GM21825 (cell line): ENCODE measurements around the gene TBCD.

Experiments
- ATAC-seq: cut with Tn5 transposase; IDR thresholded peaks from one replicate; pipeline ENCODE4 v1.9.1; 2021; ENCODE audit warnings: mild to moderate bottlenecking, moderate library complexity; ENCODE audit not compliant: unreplicated experiment

The TBCD gene

DNA sequence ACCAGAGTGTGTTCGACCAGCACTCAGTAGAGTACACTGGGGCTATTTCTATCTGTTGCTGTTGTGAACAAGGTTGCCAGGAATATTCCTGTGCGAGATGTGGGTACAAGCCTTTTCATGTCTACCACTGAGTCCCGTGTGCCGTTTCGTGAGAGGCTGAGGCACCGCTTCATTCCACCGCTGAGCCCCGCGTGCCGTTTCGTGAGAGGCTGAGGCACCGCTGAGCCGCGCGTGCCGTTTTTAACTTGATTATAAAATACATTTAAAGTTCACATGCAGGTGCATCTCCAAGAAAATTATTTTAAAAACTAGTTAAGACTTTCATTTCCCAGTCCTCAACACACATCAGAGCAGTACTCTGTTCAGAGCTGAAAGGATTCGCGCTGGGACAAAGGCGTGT lies 166.6 kb downstream of the TBCD start:
- no peak for ATAC-seq

DNA sequence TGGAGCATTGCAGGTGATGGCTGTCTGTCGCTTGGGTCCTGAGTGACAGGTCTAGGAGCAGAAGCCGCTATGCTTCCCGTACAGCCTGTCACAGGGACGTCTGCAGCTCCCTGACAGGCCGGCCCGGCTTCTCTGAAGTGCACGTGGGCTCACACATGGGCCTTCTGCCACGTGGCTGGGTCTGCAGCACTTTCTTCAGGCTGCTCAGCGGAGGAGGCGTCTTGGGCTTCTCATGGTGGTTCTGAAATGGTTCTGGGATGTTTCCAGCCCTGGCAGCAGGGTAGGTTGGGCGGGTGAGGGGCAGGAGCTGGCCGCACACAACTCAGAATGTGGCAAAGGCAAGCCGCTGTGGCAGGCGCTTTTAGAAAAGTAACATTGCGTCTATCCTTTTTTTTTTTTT lies 168.3 kb downstream of the TBCD start:
- no peak for ATAC-seq

DNA sequence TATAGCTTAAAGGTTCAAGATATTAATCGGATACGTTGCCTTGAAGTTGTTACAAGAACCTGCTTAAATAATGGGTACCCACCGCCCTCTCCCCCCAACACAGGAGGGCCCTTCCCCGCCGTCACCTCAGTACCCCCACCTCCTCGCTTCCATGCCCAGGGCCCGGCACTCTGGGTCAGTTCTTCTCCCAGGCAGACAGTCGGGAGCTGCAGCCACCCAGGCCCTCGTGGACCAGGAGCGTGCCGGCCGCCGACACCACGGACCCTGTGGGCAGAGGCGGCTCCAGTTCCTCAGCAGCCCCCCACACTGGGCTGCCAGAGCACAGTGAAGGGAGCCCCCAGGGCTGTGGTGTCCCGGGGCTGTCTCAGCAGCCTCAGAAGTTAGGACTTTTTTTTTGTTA lies 168.8 kb downstream of the TBCD start:
- ATAC-seq, result no peak

DNA sequence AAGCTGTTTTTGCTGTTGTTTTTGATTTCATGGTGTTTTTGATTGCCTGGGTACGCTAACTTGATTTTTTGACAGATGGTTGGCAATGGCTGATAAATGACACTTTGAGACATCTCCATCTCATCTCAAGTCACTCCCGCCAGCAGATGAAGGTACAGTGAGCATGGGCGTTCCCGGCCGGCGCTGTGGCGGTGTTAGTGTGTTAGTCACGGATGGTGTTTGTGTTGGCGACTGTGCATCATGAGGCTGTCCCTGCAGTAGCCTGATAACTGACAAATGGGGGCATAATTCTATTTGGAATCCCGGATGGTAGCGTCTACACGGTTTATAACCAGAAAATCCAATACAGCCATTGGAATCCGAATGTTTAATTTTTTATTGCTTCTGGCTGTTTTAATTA lies 169.6 kb downstream of the TBCD start:
- no peak for ATAC-seq

DNA sequence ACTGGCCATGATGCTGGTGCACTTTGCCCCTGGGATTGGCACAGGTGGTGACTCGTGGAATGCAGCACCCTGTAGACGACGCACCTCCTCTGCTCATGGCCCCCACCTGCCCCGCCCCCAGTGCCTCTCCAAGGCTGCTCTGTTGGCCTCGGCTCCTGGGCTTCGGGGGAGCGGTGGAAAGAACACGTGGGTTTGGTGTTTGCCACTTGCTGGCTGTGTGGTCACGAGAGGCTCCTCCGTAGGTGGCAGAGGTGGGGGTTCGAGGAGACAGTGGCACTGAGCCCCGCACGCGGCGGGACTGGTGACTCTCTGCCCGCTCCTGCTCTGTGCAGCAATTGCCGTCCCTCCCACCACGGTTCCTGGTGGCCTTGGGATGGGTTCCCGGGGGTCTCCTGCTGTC lies 170.8 kb downstream of the TBCD start:
- ATAC-seq, result no peak

DNA sequence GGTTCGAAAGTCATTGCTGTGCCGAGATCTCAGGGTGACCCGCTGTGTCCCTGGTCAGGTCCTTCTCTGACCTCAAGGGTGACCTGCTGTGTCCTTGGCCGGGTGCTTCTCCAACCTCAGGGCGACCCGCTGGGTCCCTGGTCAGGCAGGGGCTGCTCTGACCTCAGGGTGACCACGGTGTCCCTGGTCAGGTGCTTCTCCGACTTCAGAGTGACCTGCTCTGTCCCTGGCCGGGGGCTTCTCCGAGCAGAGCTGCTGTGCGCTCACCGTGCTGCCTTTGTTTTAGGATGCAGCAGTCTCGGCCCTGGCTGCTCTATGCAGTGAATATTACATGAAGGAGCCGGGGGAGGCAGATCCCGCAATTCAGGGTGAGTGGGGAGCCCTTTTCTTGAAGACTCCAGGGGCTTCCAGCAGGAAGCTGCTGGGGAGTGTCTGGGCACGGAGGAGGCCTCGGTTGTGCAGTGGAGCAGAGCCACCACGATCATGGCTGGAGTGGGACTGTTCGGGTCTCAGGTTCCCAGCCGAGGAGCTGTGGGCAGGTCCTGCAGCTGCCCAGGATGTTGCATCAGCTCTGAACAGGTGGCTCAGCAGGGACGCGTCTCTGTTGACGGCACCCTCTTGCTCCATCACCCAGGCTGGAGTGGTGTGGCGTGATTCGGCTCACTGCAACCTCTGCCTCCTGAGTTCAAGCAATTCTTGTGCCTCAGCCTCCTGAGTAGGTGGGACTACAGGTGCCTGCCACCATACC lies 171.7 kb downstream of the TBCD start:
- ATAC-seq, result no peak

DNA sequence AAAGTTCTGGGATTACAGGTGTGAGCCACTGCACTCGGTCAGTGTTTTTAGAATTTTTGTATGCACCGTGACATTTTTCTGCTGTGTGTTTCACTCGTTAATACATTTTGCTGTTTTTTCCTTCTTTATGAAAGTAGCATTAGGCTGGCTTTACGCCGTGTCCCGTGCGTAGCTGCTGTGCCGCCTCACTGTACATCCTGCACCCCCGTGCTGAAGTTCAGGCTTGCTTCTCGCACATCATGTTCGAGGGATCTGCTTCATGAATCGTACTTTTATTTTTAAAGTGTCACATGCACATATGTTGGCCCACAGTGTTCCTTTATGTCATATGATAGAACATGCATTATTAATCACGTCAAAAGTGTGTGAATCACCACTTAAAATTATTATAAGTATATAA lies 172.3 kb downstream of the TBCD start:
- ATAC-seq, result no peak

DNA sequence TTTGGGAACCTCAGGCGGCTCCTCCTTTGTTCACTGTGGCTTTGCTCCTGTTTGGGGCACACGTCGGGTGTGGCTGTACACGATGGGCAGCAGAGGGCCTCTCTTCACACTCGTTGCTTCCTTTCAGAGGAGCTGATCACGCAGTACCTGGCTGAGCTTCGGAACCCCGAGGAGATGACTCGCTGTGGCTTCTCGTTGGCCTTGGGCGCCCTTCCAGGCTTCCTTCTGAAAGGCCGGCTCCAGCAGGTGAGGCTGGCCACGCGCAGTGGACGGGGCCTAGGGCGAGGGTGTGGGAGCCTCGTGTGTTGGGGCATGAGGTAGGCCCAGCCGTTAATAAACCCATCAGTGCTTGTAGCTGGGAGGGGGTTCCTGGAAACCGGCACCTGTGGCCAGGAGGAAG lies 172.9 kb downstream of the TBCD start:
- ATAC-seq, result no peak

DNA sequence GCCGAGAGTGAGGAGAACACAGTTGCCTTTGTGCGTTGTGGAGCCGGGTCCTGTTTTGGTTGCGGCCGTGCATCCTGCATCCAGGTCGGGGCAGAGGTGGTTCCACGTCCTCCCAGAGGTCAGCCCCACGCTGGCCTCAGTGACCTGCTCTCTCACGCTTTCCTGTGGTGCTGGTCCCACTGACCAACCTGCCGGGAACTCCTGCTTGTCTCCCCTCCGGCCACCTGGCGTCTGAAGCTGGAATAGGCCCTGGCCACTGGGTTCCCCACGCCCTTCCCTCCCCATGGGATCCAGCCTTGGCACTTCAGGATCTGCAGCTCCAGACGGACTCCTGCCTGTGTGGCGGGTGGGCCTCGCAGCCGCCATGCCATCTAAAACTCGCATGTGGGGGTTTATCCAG lies 173.5 kb downstream of the TBCD start:
- no peak for ATAC-seq

DNA sequence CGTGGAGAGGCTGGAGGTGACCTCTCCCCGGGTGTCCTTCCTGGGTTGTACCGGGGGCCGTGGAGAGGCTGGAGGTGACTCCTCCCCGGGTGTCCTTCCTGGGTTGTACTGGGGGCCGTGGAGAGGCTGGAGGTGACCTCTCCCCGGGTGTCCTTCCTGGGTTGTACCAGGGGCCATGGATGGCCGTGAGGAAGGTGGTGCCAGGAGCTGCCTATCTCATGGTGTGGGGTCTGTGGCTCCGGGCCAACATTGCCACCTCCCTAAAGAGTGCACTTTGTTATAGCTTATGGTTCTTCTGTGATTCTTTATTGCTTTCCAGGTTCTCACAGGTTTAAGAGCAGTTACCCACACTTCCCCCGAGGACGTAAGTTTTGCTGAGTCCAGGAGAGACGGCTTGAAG lies 174.2 kb downstream of the TBCD start:
- ATAC-seq, result no peak

DNA sequence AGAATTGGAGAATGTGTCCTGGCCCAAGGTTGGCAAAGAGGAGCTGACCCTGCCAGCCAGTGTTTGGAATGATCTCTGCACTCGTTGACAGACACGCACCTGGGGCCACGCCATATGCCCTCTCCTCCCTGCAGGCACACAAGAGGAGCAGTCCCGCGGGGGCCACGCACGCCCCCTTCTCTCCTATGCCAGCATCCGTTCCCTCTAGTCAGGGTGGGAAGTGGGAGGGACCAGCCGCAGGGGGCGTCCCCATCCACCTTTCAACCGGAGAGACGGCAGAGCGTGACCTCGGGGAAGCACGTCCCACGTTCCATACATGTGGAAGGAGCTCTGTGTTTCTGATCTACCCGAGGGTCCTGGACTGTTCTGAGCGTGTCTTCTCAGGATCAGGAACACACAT lies 174.9 kb downstream of the TBCD start:
- no peak for ATAC-seq

DNA sequence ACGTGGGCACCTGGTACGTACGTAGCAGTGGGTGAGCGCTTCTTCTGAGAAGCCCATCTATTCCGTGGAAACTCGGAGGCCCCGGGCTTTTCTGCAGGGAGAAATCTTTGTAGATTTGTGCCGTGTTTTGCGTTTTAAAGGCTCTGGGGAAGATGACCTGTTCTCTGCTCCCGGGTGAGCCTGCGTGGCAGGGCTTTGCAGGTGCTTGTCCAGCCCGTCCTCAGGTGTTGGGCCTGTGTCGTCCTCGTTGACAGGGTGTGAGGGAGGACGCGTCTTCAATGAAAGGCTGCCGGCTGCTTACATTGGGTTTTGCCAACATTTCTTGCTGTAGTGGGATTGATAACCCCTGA lies 175.4 kb downstream of the TBCD start:
- no peak for ATAC-seq

DNA sequence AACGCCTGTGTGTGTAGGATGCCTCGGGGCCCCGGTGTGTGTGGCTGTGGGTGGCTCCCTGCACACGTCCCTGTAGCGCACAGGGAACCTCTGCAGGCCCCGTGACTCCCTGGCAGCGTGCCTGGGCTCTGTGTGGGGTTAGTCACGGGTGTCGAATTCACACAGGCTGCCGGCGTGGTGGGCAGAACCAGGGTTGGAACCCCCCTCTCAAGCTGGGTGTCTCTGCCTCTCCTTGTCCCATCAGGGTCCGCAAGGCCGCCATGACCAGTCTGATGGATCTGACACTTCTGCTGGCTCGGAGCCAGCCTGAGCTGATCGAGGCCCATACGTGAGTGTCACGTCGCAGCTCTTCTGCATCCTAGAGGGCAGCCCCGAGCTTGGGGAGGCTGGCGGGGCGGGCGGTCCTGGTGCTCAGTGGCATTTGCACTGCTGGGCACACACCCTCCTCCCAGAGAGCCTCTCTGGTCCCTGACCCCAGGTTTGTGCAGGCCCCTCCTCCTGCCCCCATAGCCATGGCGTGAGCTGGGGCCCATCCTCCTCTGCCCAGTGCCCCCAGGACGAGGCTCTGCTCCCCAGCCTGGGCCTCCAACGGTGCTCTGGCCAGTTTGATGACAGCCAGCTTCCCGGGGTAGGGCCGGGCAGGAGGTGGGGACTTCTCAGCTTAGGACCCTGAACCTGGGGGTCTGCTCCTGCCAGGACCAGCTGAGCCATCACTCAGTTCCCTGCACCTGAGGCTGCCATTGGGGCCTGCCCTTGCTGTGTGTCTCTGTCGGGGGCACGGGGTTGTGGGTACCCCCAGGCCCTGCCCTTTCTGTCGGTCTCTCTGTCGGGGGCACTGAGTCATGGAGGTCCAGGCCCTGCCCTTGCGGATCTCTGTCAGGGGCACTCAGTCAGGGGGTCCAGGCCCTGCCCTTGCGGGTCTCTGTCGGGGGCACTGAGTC lies 176.1 kb downstream of the TBCD start:
- no peak for ATAC-seq

DNA sequence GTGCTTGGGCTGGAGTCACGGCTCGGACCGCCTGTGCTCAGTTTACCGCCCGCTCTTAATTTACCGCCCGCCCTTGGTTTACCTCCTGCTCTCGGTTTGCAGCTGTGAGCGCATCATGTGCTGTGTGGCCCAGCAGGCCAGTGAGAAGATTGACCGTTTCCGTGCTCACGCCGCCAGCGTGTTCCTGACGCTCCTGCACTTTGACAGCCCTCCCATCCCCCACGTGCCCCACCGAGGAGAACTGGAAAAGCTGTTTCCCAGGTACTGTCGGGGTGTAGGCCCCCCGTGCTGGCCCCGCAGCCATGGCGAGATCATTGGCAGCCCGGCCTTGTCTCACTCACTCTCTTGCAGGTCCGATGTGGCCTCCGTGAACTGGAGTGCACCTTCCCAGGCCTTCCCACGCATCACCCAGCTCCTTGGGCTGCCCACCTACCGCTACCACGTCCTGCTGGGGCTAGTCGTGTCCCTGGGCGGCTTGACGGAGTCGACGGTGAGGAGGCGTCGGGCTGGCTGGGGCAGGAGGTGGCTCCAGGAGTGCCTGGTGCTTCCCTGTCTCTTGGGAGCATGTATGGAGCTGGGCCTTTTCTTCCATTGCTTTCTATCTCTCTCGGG lies 177.3 kb downstream of the TBCD start:
- ATAC-seq, result no peak

DNA sequence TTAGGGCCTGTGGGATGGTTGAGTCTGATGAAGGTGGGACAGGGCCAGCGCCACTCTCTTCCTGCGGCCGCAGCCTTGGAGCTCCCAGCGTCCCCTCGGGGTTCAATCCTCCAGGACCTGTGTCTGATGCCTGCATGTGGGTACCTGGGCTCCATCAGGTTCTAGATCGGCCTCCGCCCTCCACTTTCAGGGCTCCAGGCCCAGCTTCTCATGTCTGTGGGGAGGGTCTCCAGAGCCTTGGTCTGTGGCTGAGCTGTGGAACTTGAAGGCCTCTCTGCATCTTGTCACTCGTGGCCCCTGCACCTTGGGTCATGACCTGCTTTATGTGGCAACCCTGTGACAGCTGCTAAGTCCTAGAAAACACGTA lies 177.8 kb downstream of the TBCD start:
- ATAC-seq, result no peak

DNA sequence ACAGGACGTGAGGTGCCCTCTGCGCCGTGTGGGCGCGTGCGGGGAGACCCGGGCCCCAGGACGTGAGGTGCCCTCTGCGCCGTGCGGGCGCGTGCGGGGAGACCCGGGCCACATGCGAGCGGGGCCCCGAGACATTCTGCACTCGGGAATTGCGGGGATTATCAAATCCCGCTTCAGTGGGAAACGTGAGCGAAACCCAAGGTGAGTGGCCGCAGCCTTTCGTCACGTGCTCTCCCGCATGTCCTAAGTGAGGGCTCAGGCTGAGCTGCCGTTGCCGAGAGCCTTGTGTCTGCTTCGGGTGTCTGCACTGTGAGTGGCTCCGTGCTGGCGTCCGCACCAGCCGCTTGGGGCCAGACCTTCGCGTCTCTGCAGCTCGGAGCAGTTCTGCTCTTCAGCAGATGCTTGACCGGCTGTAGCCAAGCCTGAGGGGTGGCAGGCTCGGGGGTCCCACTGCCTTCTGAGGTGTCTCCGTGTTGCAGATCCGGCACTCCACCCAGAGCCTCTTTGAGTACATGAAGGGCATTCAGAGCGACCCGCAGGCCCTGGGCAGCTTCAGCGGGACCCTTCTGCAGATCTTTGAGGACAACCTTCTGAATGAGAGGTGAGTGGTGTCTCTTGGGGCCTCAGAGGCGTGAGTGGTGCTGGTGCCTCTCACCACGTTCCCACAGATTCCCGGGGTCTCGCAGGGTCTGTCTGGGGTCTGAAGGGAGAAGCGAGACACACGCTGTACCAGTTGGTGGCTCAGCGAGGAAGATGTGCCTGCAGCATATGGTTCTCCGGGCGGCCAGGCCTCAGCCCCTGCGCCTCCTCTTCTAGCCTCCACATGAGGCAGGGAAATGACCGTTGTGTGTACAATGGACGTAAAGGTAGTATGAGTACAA lies 178.4 kb downstream of the TBCD start:
- no peak for ATAC-seq

DNA sequence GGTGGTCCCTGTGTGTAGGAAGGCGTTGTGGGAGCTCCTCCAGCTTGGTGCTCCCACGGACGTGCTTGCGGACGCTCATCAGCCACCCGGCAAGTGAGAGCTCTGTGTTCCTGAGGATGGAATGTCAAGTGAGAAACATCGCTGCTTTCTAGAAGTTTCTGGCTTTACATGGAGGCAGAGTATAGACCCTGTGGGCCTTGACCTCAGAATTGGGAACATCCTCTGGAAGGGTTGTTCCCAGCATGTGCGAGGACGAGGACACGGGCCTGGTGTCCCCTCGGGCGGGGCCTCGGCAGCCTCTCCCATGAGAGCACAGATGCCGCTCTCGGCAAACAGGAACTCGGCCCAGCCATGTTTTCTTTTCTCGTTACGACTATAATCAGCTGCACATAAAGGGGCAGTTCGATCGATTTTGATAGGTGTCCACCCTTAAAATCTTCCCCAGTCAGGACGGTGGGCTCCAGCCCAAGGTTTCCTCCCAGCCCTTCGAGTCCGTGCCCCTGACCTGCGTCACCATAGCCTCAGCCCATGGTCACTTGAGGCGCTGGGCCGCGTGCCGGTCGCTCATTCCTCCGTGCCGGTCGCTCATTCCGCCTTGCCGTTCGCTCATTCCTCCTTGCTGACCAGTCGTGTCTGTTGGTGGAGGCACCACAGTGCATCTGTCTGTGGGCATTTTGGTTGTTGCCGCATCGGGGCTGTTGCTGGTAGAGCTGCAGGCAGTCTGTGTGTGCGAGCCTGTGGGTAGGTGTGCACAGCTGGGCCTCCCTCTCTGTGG lies 179.2 kb downstream of the TBCD start:
- no peak for ATAC-seq

DNA sequence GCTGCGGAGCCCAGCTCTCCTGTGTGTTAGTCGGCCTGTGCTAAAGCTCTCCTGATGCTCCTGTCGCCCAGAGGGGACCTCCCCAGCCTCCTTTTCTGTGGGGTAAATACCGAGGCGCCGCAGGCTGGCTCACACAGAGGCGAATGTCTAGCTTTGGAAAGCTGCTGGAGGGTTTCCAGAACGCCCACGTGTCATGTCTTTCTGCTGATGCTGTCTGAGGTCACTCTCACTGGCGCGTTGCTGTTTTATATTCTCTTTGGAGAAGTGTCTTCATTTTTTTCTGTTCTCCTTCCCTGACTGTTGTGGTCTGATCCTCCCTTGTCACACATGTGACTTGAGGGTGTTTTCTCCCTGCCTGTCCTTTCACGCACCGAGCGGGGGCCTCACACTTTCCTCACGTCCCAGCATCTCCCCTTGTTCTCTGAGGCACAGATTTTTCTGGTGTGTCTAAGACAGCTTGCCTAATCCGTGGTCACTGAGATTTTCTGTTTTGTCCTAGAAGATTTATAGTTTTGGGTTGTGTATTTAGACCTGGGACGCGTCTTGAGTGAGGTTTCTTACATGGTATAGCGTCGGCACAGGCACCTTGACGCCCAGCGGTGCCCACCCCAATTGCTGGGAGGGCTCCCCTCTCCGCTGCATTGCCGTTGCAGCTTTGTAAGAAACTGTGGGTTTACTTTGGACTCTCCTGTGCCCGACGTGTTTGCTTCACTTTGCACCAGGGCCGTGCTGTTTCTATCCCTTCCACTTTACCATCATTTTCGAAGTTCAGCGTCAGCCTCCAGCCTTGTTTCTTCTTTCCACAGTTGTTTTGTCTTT lies 180.0 kb downstream of the TBCD start:
- no peak for ATAC-seq

DNA sequence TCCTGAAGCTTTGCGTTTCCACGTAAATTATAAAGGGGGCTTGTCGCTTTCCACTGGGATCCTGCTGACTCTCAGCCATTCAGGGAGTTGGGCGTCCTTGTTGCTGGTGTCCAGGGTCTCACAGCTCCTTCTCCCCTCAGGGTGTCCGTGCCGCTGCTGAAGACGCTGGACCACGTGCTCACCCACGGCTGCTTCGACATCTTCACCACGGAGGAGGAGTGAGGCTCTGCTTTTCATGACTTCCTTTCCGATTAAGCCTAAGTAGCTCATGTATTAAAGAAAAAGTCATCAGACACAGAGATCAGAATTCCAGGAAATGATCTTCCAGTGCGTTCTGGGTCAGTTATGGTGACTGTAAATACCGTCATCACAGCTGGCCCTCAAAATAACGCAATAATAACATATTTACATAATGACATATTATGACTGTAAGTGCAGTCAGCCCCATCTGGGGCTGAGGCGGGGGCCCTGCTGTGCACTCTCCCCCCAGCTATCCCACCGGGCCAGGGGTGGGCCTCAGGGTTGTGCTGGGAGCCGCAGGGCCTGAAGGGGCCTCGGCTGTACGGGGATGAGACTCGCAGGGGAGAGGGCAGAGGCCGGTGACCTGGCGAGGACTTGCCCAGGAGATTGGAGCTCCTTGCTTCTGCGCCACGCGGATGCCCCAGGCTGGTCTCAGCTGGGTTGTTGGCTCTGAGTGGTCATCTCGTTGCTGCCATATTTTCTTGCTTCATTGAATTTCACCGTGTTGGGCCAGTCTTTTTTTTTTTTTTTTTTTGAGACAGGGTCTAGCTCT lies 180.8 kb downstream of the TBCD start:
- ATAC-seq, result no peak
